H9 (cell line): ENCODE results near the gene MAML3. TPM values are rescaled to one million over a fixed set of nuclear protein-coding genes. Genes with fewer than 3 reads are reported as not detected.

ENCODE experiments used
- DNase-seq: peaks from one replicate; pipeline ENCODE4 v3.0.0-alpha.2; 2017
- H2AFZ ChIP-seq: one replicate; pipeline ENCODE4 v1.6.1; 2013; ENCODE audit warnings: mild to moderate bottlenecking, low read length, control low read depth, moderate library complexity
- H2AK5ac ChIP-seq: 2 replicates; pipeline ENCODE4 v1.6.1; 2013; ENCODE audit warnings: low read length, control low read depth, mixed read lengths; ENCODE audit not compliant: insufficient read length
- H2BK120ac ChIP-seq: one replicate; pipeline ENCODE4 v1.6.1; 2013; ENCODE audit warnings: low read depth, mild to moderate bottlenecking, low read length, control low read depth, inconsistent platforms; ENCODE audit not compliant: poor library complexity, severe bottlenecking
- H2BK12ac ChIP-seq: 2 replicates; pipeline ENCODE4 v1.6.1; 2013; ENCODE audit warnings: low read length, control low read depth, mixed read lengths, low read depth; ENCODE audit not compliant: insufficient read length
- H2BK15ac ChIP-seq: 2 replicates; pipeline ENCODE4 v1.6.1; 2013; ENCODE audit warnings: low read depth, low read length, control low read depth
- H2BK20ac ChIP-seq: one replicate; pipeline ENCODE4 v1.6.1; 2013; ENCODE audit warnings: low read depth, mild to moderate bottlenecking, low read length, control low read depth, inconsistent platforms; ENCODE audit not compliant: poor library complexity, severe bottlenecking
- H2BK5ac ChIP-seq: 2 replicates; pipeline ENCODE4 v1.6.1; 2013; ENCODE audit warnings: low read length, control low read depth, mixed read lengths; ENCODE audit not compliant: insufficient read length
- H3K14ac ChIP-seq: 2 replicates; pipeline ENCODE4 v1.6.1; 2013; ENCODE audit warnings: low read length, control low read depth; ENCODE audit not compliant: insufficient read depth
- H3K18ac ChIP-seq: 2 replicates; pipeline ENCODE4 v1.6.1; 2013; ENCODE audit warnings: low read depth, mild to moderate bottlenecking, mixed read lengths, low read length, control low read depth; ENCODE audit not compliant: insufficient read length
- H3K23ac ChIP-seq: 2 replicates; pipeline ENCODE4 v1.6.1; 2013; ENCODE audit warnings: low read length, control low read depth, mixed read lengths, low read depth; ENCODE audit not compliant: insufficient read length
- H3K23me2 ChIP-seq: 2 replicates; pipeline ENCODE4 v1.6.1; 2013; ENCODE audit warnings: low read depth, mild to moderate bottlenecking, mixed read lengths, low read length, control low read depth; ENCODE audit not compliant: insufficient read length, poor library complexity, severe bottlenecking
- H3K27ac ChIP-seq: 2 replicates; pipeline ENCODE4 v1.5.1; 2013; ENCODE audit warnings: low read length, control low read depth, mixed read lengths, low read depth; ENCODE audit not compliant: insufficient read length
- H3K27me3 ChIP-seq: 2 replicates; pipeline ENCODE4 v1.6.1; 2013; ENCODE audit warnings: low read length, control low read depth, inconsistent platforms; ENCODE audit not compliant: insufficient read depth
- H3K4ac ChIP-seq: 2 replicates; pipeline ENCODE4 v1.6.1; 2013; ENCODE audit warnings: low read depth, mild to moderate bottlenecking, control low read depth, inconsistent platforms, low read length, moderate library complexity
- H3K4me1 ChIP-seq: 2 replicates; pipeline ENCODE4 v1.6.1; 2013; ENCODE audit warnings: low read length, control low read depth, inconsistent platforms; ENCODE audit not compliant: insufficient read depth
- H3K4me2 ChIP-seq: 2 replicates; pipeline ENCODE4 v1.6.1; 2013; ENCODE audit warnings: low read length, control low read depth, mixed read lengths; ENCODE audit not compliant: insufficient read length, insufficient read depth
- H3K56ac ChIP-seq: 2 replicates; pipeline ENCODE4 v1.6.1; 2013; ENCODE audit warnings: low read depth, mild to moderate bottlenecking, mixed read lengths, low read length, control low read depth; ENCODE audit not compliant: insufficient read length
- H3K79me1 ChIP-seq: 2 replicates; pipeline ENCODE4 v1.6.1; 2013; ENCODE audit warnings: low read depth, mild to moderate bottlenecking, moderate library complexity, low read length, control low read depth, inconsistent platforms; ENCODE audit not compliant: insufficient read depth, poor library complexity, severe bottlenecking
- H3K79me2 ChIP-seq: 2 replicates; pipeline ENCODE4 v1.6.1; 2013; ENCODE audit warnings: low read length, control low read depth, inconsistent platforms; ENCODE audit not compliant: insufficient read depth
- H3K9ac ChIP-seq: 2 replicates; pipeline ENCODE4 v1.6.1; 2013; ENCODE audit warnings: low read length, control low read depth, mixed read lengths; ENCODE audit not compliant: insufficient read length; ENCODE audit errors: extremely low read depth
- H3K9me3 ChIP-seq: one replicate; pipeline ENCODE4 v1.6.1; 2013; ENCODE audit warnings: low read depth, low read length, inconsistent platforms; ENCODE audit not compliant: control insufficient read depth
- H3T11ph ChIP-seq: one replicate; pipeline ENCODE4 v1.6.1; 2013; ENCODE audit warnings: mild to moderate bottlenecking, low read length, control low read depth, inconsistent platforms
- H4K20me1 ChIP-seq: one replicate; pipeline ENCODE4 v1.6.1; 2013; ENCODE audit not compliant: control insufficient read depth, insufficient read length, insufficient read depth
- H4K5ac ChIP-seq: 2 replicates; pipeline ENCODE4 v1.6.1; 2013; ENCODE audit warnings: low read depth, mild to moderate bottlenecking, mixed read lengths, low read length, control low read depth; ENCODE audit not compliant: insufficient read length
- H4K8ac ChIP-seq: replicated peaks from 2 replicates; pipeline ENCODE4 v1.6.1; 2013; ENCODE audit warnings: low read length, control low read depth, mixed read lengths, low read depth; ENCODE audit not compliant: insufficient read length
- H4K91ac ChIP-seq: 2 replicates; pipeline ENCODE4 v1.6.1; 2013; ENCODE audit warnings: low read depth, mild to moderate bottlenecking, moderate library complexity, mixed read lengths, low read length, control low read depth; ENCODE audit not compliant: insufficient read length
- H3K27ac Mint-ChIP-seq, 3 experiments: 2 replicates in 2 of 3; 3 replicates in 1 of 3; pipeline ENCODE4 v1.8.0; 2020 to 2021; ENCODE audit warnings: mixed read lengths in 3 of 3, mild to moderate bottlenecking in 1 of 3, moderate library complexity in 1 of 3
- H3K27me3 Mint-ChIP-seq: 2 replicates; pipeline ENCODE4 v1.8.0; 2021; ENCODE audit warnings: low read depth, mild to moderate bottlenecking, moderate library complexity, mixed read lengths
- H3K36me3 Mint-ChIP-seq, 3 experiments: 2 replicates in 2 of 3; 3 replicates in 1 of 3; pipeline ENCODE4 v1.8.0; 2020 to 2021; ENCODE audit warnings: low read depth in 3 of 3, mixed read lengths in 3 of 3; ENCODE audit not compliant: insufficient read depth in 1 of 3
- H3K4me1 Mint-ChIP-seq, 2 experiments: 2 replicates each; pipeline ENCODE4 v1.8.0; 2020; ENCODE audit warnings: mixed read lengths in 2 of 2
- H3K4me3 Mint-ChIP-seq, 2 experiments: 2 replicates in 1 of 2; 3 replicates in 1 of 2; pipeline ENCODE4 v1.8.0; 2020 to 2021; ENCODE audit warnings: mild to moderate bottlenecking in 2 of 2, mixed read lengths in 2 of 2, moderate library complexity in 1 of 2
- H3K9me3 Mint-ChIP-seq, 2 experiments: 2 replicates in 1 of 2; 3 replicates in 1 of 2; pipeline ENCODE4 v1.8.0; 2020; ENCODE audit warnings: mild to moderate bottlenecking in 2 of 2, mixed read lengths in 2 of 2, moderate library complexity in 1 of 2
- WGBS: extraction: QIAGEN DNeasy Blood & Tissue Kit; methylation state at CpG from one replicate; pipeline ENCODE4 v1.1.7; 2013; ENCODE audit warnings: missing lambda C conversion rate, low lambda C conversion rate, mixed read lengths; ENCODE audit not compliant: insufficient read length; ENCODE audit errors: extremely low coverage; 5-methylcytosine and 5-hydroxymethylcytosine counted together
- total RNA-seq: library from RNA; stranded (reverse); gene quantifications from 2 replicates; pipeline ENCODE4 v1.2.1, GENCODE V29; 2021
- TF ChIP-seq, protein P1 (sequence below): fragments of 200-600 bp; sonication (generic); conservative IDR thresholded peaks from 3 replicates; pipeline ENCODE4 v1.8.0; 2021; ENCODE audit warnings: antibody characterized with exemption, mild to moderate bottlenecking

MAML3 gene
- total RNA-seq, 1 experiment from 2014 or later, result 3.9 TPM

DNA sequence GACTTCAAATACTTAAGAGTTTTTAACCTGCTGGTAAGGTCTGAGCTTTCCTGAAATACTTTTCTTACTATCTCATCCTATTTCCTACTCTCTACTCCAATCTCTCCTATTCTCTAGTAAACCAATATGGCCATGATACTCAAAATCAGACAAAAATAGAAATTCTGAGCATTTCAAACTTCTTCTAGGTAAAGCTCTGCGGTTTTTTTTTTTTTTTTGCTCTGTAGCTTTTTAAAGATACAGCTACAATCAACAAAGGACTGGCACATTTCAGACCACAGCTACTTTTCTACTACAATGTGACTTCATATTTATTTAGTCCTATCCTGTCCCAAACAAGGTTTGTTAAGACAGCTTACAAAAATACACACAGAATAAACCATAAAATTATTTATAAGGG, 31.1 kb downstream of the MAML3 start:
- Mint-ChIP-seq H3K4me1 (peaks cover 11 to 13% of the 10 kb centered on the region in 2 experiments), H3K36me3 (no peaks in the 10 kb centered on the region), H3K27ac (no peak overlapping the region), H3K27me3 (no peaks in the 10 kb centered on the region), H3K4me3 (no peak overlapping the region), H3K9me3 (no peaks in the 10 kb centered on the region)
- no peak overlapping the region for H3K4me2 ChIP-seq
- TF ChIP-seq, protein P1, sequence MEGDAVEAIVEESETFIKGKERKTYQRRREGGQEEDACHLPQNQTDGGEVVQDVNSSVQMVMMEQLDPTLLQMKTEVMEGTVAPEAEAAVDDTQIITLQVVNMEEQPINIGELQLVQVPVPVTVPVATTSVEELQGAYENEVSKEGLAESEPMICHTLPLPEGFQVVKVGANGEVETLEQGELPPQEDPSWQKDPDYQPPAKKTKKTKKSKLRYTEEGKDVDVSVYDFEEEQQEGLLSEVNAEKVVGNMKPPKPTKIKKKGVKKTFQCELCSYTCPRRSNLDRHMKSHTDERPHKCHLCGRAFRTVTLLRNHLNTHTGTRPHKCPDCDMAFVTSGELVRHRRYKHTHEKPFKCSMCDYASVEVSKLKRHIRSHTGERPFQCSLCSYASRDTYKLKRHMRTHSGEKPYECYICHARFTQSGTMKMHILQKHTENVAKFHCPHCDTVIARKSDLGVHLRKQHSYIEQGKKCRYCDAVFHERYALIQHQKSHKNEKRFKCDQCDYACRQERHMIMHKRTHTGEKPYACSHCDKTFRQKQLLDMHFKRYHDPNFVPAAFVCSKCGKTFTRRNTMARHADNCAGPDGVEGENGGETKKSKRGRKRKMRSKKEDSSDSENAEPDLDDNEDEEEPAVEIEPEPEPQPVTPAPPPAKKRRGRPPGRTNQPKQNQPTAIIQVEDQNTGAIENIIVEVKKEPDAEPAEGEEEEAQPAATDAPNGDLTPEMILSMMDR, result no peak
- H2BK15ac ChIP-seq, result no peak overlapping the region
- no peak overlapping the region for H2BK5ac ChIP-seq
- no peaks in the 10 kb centered on the region for H3K9me3 ChIP-seq
- no peak for DNase-seq
- H2AFZ ChIP-seq, result no peak overlapping the region
- H2AK5ac ChIP-seq, result no peak overlapping the region
- H3K4me1 ChIP-seq, result peaks cover 3% of the 10 kb centered on the region; the same call in 1 of the 2 replicates
- no peak overlapping the region for H3K56ac ChIP-seq
- H4K8ac ChIP-seq, result no peak overlapping the region
- no peak overlapping the region for H3K4ac ChIP-seq
- H3T11ph ChIP-seq, result no peak overlapping the region
- no peak overlapping the region for H3K9ac ChIP-seq
- no peaks in the 10 kb centered on the region for H3K79me2 ChIP-seq
- no peak overlapping the region for H2BK20ac ChIP-seq
- no peak overlapping the region for H4K5ac ChIP-seq
- no peak overlapping the region for H3K18ac ChIP-seq
- H3K79me1 ChIP-seq, result no peaks in the 10 kb centered on the region
- H2BK120ac ChIP-seq, result no peak overlapping the region
- no peak overlapping the region for H3K27ac ChIP-seq
- no peaks in the 10 kb centered on the region for H4K20me1 ChIP-seq
- no peaks in the 10 kb centered on the region for H3K23me2 ChIP-seq
- no peak overlapping the region for H3K23ac ChIP-seq
- no peak overlapping the region for H4K91ac ChIP-seq
- WGBS, result no CpG with 5 or more reads among the region's 1 CpG
- no peak overlapping the region for H2BK12ac ChIP-seq
- H3K27me3 ChIP-seq, result no peaks in the 10 kb centered on the region
- H3K14ac ChIP-seq, result no peak overlapping the region
